Measurements from ENCODE around the gene ARRB1.
A peak's percentile ranks its signal among the peaks of the same experiment; 100 is the strongest.
"Not testable (repeated sequence)": the region's sequence is repeated elsewhere in the genome, so short reads cannot be mapped to it uniquely, and the experiment has no call there.

Gene ARRB1

GRCh38 chr11:75275581-75275980 lies 75.9 kb downstream of the ARRB1 start:
- FAIRE-seq, result no peak
- TF ChIP-seq TAF1 (IDR thresholded peaks at IDR 0.05; ENCODE audit: borderline replicate concordance, low read depth, low read length) (no peak), POLR2A (IDR thresholded peaks at IDR 0.05; ENCODE audit: low read depth, low read length) (no peak), POLR2AphosphoS5 (IDR thresholded peaks at IDR 0.05; ENCODE audit: low read depth, low read length) (no peak)
- DNase-seq (ENCODE audit: insufficient read length), result no peak

- DNase-seq (ENCODE audit: insufficient read length); FAIRE-seq: not testable (repeated sequence)
Observed at GRCh38 chr11:75274716-75275115, 76.7 kb downstream of the ARRB1 start.

- TF ChIP-seq POLR2A (IDR thresholded peaks at IDR 0.05; ENCODE audit: low read depth, low read length) (no peak), POLR2AphosphoS5 (IDR thresholded peaks at IDR 0.05; ENCODE audit: low read depth, low read length) (no peak), TAF1 (IDR thresholded peaks at IDR 0.05; ENCODE audit: borderline replicate concordance, low read depth, low read length) (no peak)
- DNase-seq (ENCODE audit: insufficient read length) (no peak), FAIRE-seq (no peak)
Observed at GRCh38 chr11:75273411-75274391, 77.8 kb downstream of the ARRB1 start.

GRCh38 chr11:75272821-75273301 lies 78.6 kb downstream of the ARRB1 start:
- TF ChIP-seq POLR2AphosphoS5 (IDR thresholded peaks at IDR 0.05; ENCODE audit: low read depth, low read length) (no peak), TAF1 (IDR thresholded peaks at IDR 0.05; ENCODE audit: borderline replicate concordance, low read depth, low read length) (no peak), POLR2A (IDR thresholded peaks at IDR 0.05; ENCODE audit: low read depth, low read length) (no peak)
- no peak for FAIRE-seq
- DNase-seq (ENCODE audit: insufficient read length), result no peak

GRCh38 chr11:75272391-75272790 lies 79.1 kb downstream of the ARRB1 start:
- no peak for DNase-seq (ENCODE audit: insufficient read length)
- no peak for FAIRE-seq
- TF ChIP-seq POLR2A (IDR thresholded peaks at IDR 0.05; ENCODE audit: low read depth, low read length), result no peak
- TF ChIP-seq TAF1 (IDR thresholded peaks at IDR 0.05; ENCODE audit: borderline replicate concordance, low read depth, low read length), result no peak
- TF ChIP-seq POLR2AphosphoS5 (IDR thresholded peaks at IDR 0.05; ENCODE audit: low read depth, low read length), result no peak

- TF ChIP-seq POLR2AphosphoS5 (IDR thresholded peaks at IDR 0.05; ENCODE audit: low read depth, low read length) (no peak), TAF1 (IDR thresholded peaks at IDR 0.05; ENCODE audit: borderline replicate concordance, low read depth, low read length) (no peak), POLR2A (IDR thresholded peaks at IDR 0.05; ENCODE audit: low read depth, low read length) (no peak)
- DNase-seq (ENCODE audit: insufficient read length), result no peak
- no peak for FAIRE-seq
Observed at GRCh38 chr11:75271730-75272129, 79.7 kb downstream of the ARRB1 start.

- peak; percentile 40 for FAIRE-seq
- TF ChIP-seq POLR2A (IDR thresholded peaks at IDR 0.05; ENCODE audit: low read depth, low read length) (no peak), POLR2AphosphoS5 (IDR thresholded peaks at IDR 0.05; ENCODE audit: low read depth, low read length) (no peak), TAF1 (IDR thresholded peaks at IDR 0.05; ENCODE audit: borderline replicate concordance, low read depth, low read length) (no peak)
- no peak for DNase-seq (ENCODE audit: insufficient read length)
Observed at GRCh38 chr11:75270896-75271418, 80.5 kb downstream of the ARRB1 start.

GRCh38 chr11:75269896-75270295 lies 81.6 kb downstream of the ARRB1 start:
- TF ChIP-seq POLR2A (IDR thresholded peaks at IDR 0.05; ENCODE audit: low read depth, low read length), result no peak
- no peak for TF ChIP-seq POLR2AphosphoS5 (IDR thresholded peaks at IDR 0.05; ENCODE audit: low read depth, low read length)
- TF ChIP-seq TAF1 (IDR thresholded peaks at IDR 0.05; ENCODE audit: borderline replicate concordance, low read depth, low read length), result no peak
- DNase-seq (ENCODE audit: insufficient read length) (no peak), FAIRE-seq (no peak)

- no peak for DNase-seq (ENCODE audit: insufficient read length)
- no peak for FAIRE-seq
- no peak for TF ChIP-seq TAF1 (IDR thresholded peaks at IDR 0.05; ENCODE audit: borderline replicate concordance, low read depth, low read length)
- no peak for TF ChIP-seq POLR2A (IDR thresholded peaks at IDR 0.05; ENCODE audit: low read depth, low read length)
- TF ChIP-seq POLR2AphosphoS5 (IDR thresholded peaks at IDR 0.05; ENCODE audit: low read depth, low read length), result no peak
Observed at GRCh38 chr11:75269367-75269660, 82.1 kb downstream of the ARRB1 start.

- no peak for TF ChIP-seq TAF1 (IDR thresholded peaks at IDR 0.05; ENCODE audit: borderline replicate concordance, low read depth, low read length)
- no peak for DNase-seq (ENCODE audit: insufficient read length)
- FAIRE-seq, result no peak
Observed at GRCh38 chr11:75268626-75269366, 82.7 kb downstream of the ARRB1 start.

GRCh38 chr11:75267171-75267970 lies 84.1 kb downstream of the ARRB1 start:
- DNase-seq (ENCODE audit: insufficient read length), result no peak
- no peak for TF ChIP-seq TAF1 (IDR thresholded peaks at IDR 0.05; ENCODE audit: borderline replicate concordance, low read depth, low read length)
- no peak for TF ChIP-seq POLR2A (IDR thresholded peaks at IDR 0.05; ENCODE audit: low read depth, low read length)
- TF ChIP-seq POLR2AphosphoS5 (IDR thresholded peaks at IDR 0.05; ENCODE audit: low read depth, low read length), result no peak
- no peak for FAIRE-seq

All from GM12892 (cell line).